Measurements from ENCODE around the gene A3GALT2.
"Not testable (repeated sequence)": the region's sequence is repeated elsewhere in the genome, so short reads cannot be mapped to it uniquely, and the experiment has no call there.

The A3GALT2 gene

DNA sequence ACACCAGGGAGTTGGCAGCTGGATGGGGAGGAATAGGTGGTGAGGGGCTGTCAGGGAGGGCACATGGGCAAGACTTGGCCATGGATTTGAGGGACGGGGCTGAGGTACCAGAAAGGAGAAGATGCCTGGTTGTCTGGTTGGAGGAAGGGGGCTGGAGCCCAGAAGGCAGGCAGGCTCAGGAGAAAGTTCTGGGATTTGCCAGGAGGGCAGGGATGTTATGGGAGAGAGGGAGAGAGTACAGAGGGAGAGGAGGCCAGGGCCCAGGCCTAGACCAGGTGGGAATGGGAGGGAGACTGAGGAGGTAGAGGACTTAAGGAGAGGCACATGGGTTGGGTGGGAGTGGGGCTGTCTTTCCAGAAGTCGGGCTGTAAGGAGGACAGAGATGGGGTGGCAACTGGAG is 4.3 kb downstream of the A3GALT2 start:
- no peak for DNase-seq (ENCODE audit: low read depth)
- no peak overlapping the region for H3K4me3 ChIP-seq (ENCODE audit: low read depth, low read length)
- TF ChIP-seq MYC (IDR thresholded peaks at IDR 0.05; ENCODE audit: low read depth, low read length): no peak
- TF ChIP-seq CTCF (IDR thresholded peaks at IDR 0.05; ENCODE audit: low read depth, low read length): no peak

DNA sequence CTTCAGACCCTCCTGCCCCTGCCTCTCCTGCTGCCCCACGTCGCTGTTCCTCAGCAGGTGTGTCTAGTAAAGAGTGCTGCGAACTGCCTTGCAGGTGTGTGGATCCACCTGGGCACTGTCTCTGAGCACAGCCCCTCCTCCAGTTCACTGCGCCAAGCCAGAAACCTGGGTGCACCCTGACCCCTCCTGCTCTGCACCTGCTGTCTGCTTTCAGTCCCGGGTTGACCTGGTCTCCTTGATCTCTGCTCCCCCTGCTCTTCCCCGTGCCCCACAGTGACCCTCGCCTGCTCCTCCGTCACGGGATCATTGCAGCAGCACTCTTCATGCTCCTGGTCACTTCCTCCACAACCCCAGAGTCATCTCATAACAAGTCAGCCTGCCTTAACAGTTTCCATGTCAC is 6.5 kb downstream of the A3GALT2 start:
- no peak for TF ChIP-seq POLR2A (IDR thresholded peaks at IDR 0.05; ENCODE audit: extremely low read depth, insufficient read length)
- TF ChIP-seq, protein P1, sequence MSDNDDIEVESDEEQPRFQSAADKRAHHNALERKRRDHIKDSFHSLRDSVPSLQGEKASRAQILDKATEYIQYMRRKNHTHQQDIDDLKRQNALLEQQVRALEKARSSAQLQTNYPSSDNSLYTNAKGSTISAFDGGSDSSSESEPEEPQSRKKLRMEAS (IDR thresholded peaks at IDR 0.05; ENCODE audit: low read depth, low read length): no peak
- TF ChIP-seq MYC (IDR thresholded peaks at IDR 0.05; ENCODE audit: low read depth, low read length): no peak
- TF ChIP-seq CTCF (IDR thresholded peaks at IDR 0.05; ENCODE audit: low read depth, low read length): no peak
- DNase-seq (ENCODE audit: low read depth): no peak

GRCh38 chr1:33312413-33312749 is 8.5 kb downstream of the A3GALT2 start:
- no peak overlapping the region for H3K4me3 ChIP-seq (ENCODE audit: low read depth, low read length)
- no peak for DNase-seq (ENCODE audit: low read depth)
- TF ChIP-seq MYC (IDR thresholded peaks at IDR 0.05; ENCODE audit: low read depth, low read length) (no peak), POLR2A (IDR thresholded peaks at IDR 0.05; ENCODE audit: extremely low read depth, insufficient read length) (no peak), CTCF (IDR thresholded peaks at IDR 0.05; ENCODE audit: low read depth, low read length) (no peak)
- TF ChIP-seq, protein P1 (IDR thresholded peaks at IDR 0.05; ENCODE audit: low read depth, low read length): no peak

More for the DNA sequence above, 6.5 kb downstream of the A3GALT2 start:
- no peak overlapping the region for H3K4me3 ChIP-seq (ENCODE audit: low read depth, low read length)

DNA sequence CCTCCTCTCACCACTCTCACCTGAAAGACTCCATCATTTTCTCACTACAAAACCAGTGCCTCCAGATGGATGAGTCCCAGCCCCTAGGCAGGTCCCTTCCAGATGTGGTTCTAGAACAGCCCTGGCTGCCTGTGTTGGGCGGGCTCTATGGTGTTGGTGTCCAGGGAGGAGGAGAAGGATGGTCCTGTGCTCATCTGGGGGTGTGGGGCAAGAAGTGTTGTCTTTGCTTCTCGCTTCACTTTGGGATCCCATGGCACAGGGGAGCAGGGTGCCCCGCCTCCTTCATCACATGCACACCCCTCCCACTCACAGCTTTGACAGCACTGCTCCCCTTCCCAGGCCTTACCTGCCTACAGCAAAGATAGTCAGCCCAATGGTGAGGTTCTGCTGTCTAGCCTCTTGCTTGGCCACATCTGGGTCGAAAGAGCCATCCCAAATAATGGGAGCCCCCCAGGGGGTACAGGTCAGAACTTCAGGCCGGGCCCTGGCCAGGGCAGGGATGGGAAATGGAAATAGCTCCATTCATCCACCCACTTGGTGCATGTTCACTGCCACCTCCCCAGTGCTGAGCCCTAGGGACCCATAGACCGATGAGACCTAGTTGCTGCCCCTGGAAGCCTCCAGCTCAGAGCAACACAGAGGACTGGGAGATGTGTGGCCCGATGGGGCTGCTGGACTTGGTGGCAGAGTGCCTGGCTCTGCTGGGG is 9.0 kb downstream of the A3GALT2 start:
- no peak for DNase-seq (ENCODE audit: low read depth)
- no peak overlapping the region for H3K4me3 ChIP-seq (ENCODE audit: low read depth, low read length)
- TF ChIP-seq POLR2A (IDR thresholded peaks at IDR 0.05; ENCODE audit: extremely low read depth, insufficient read length) (no peak), CTCF (IDR thresholded peaks at IDR 0.05; ENCODE audit: low read depth, low read length) (no peak), MYC (IDR thresholded peaks at IDR 0.05; ENCODE audit: low read depth, low read length) (no peak)
- TF ChIP-seq, protein P1 (IDR thresholded peaks at IDR 0.05; ENCODE audit: low read depth, low read length): no peak

DNA sequence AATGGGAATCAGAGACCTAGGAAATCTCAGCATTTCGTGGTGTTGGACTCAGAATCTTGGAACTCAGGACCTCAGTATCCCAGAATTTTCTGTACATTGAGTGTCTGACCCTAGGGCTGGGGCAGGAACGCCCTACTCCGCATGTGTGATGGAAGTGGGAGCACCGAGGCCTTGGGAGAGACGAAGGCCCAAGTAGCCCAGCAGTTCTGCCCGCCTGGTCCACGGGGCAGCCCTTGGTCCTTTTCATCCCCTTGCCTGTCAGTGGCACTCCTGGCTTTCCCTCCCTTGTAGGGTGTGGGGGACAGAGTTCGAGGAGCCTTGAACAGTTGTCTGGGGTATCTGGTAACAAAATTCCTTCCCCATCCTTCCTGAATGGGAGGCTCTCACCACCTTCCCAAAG is 10.2 kb downstream of the A3GALT2 start:
- no peak overlapping the region for H3K4me3 ChIP-seq (ENCODE audit: low read depth, low read length)
- TF ChIP-seq MYC (IDR thresholded peaks at IDR 0.05; ENCODE audit: low read depth, low read length) (no peak), POLR2A (IDR thresholded peaks at IDR 0.05; ENCODE audit: extremely low read depth, insufficient read length) (no peak), CTCF (IDR thresholded peaks at IDR 0.05; ENCODE audit: low read depth, low read length) (no peak)
- TF ChIP-seq, protein P1 (IDR thresholded peaks at IDR 0.05; ENCODE audit: low read depth, low read length): no peak
- no peak for DNase-seq (ENCODE audit: low read depth)

- not testable (repeated sequence) for DNase-seq (ENCODE audit: low read depth); H3K4me3 ChIP-seq (ENCODE audit: low read depth, low read length)
These were observed 11.5 kb downstream of the A3GALT2 start for GRCh38 chr1:33309351-33309750.

Data from NB4 (cell line).